ENCODE measurements around the gene OLIG3.

OLIG3 gene

DNA sequence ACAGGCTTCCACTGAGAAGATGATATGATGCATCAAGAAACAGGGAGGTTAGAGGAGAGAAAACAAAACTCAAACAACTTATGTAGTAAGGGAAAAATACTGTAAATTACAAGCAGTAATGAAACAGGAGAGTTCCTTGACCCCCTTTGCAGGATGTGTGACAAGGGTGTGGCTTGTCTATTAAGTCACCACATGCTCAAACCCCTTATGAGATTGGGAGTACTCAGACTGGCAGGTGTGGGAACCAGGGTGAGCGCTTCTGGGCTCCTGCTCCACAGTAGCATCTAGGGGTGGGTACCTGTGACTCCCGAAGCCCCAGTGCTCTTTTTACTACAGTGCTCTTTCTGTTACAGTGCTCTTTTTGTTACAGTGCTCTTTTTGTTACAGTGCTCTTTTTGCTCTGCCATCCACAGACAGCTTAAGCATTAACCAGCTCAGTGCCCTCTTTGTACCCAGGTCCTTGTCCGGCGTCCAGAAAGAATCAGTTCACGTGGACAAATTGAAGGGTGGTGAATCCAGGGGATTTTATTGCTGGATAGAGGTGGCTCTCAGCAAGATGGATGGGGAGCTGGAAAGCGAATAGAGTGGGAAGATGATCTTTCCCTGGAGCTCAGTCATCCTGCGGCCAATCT is 28.7 kb downstream of the OLIG3 start:
- H3K4me3 ChIP-seq (ENCODE audit: low read depth, low read length) = no peak overlapping the region
- no peaks in the 10 kb centered on the region for H3K9me3 ChIP-seq (ENCODE audit: control insufficient read depth, low read length)
- H2AFZ ChIP-seq = no peak overlapping the region
- H3K9ac ChIP-seq = no peak overlapping the region
- no peak overlapping the region for H3K4me2 ChIP-seq (ENCODE audit: low read length)
- H3K4me1 ChIP-seq = no peaks in the 10 kb centered on the region
- TF ChIP-seq, protein P1, sequence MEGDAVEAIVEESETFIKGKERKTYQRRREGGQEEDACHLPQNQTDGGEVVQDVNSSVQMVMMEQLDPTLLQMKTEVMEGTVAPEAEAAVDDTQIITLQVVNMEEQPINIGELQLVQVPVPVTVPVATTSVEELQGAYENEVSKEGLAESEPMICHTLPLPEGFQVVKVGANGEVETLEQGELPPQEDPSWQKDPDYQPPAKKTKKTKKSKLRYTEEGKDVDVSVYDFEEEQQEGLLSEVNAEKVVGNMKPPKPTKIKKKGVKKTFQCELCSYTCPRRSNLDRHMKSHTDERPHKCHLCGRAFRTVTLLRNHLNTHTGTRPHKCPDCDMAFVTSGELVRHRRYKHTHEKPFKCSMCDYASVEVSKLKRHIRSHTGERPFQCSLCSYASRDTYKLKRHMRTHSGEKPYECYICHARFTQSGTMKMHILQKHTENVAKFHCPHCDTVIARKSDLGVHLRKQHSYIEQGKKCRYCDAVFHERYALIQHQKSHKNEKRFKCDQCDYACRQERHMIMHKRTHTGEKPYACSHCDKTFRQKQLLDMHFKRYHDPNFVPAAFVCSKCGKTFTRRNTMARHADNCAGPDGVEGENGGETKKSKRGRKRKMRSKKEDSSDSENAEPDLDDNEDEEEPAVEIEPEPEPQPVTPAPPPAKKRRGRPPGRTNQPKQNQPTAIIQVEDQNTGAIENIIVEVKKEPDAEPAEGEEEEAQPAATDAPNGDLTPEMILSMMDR (IDR thresholded peaks at IDR 0.05) = no peak
- H3K79me2 ChIP-seq = no peaks in the 10 kb centered on the region
- no peak overlapping the region for H3K27ac ChIP-seq
- no peaks in the 10 kb centered on the region for H3K27me3 ChIP-seq (ENCODE audit: control insufficient read depth, insufficient read depth, low read length)
- H3K36me3 ChIP-seq (ENCODE audit: control insufficient read depth, insufficient read depth, low read length) = no peaks in the 10 kb centered on the region

- H3K27me3 ChIP-seq (ENCODE audit: control insufficient read depth, insufficient read depth, low read length) = no peaks in the 10 kb centered on the region
- H3K4me1 ChIP-seq = no peaks in the 10 kb centered on the region
- H3K27ac ChIP-seq = no peak overlapping the region
- H3K4me2 ChIP-seq (ENCODE audit: low read length) = no peak overlapping the region
- H3K4me3 ChIP-seq (ENCODE audit: low read depth, low read length) = no peak overlapping the region
- no peaks in the 10 kb centered on the region for H3K36me3 ChIP-seq (ENCODE audit: control insufficient read depth, insufficient read depth, low read length)
- H3K9me3 ChIP-seq (ENCODE audit: control insufficient read depth, low read length) = no peaks in the 10 kb centered on the region
- no peak overlapping the region for H2AFZ ChIP-seq
- no peak overlapping the region for H3K9ac ChIP-seq
- no peaks in the 10 kb centered on the region for H3K79me2 ChIP-seq
- TF ChIP-seq, protein P1 (IDR thresholded peaks at IDR 0.05) = no peak
Measured at GRCh38 chr6:137452333-137452894, 41.8 kb downstream of the OLIG3 start.

GRCh38 chr6:137443901-137444300 is 50.3 kb downstream of the OLIG3 start:
- no peaks in the 10 kb centered on the region for H3K27me3 ChIP-seq (ENCODE audit: control insufficient read depth, insufficient read depth, low read length)
- no peak overlapping the region for H2AFZ ChIP-seq
- TF ChIP-seq, protein P1 (IDR thresholded peaks at IDR 0.05) = no peak
- no peak overlapping the region for H3K4me3 ChIP-seq (ENCODE audit: low read depth, low read length)
- no peak overlapping the region for H3K9ac ChIP-seq
- no peaks in the 10 kb centered on the region for H3K79me2 ChIP-seq
- H3K9me3 ChIP-seq (ENCODE audit: control insufficient read depth, low read length) = no peaks in the 10 kb centered on the region
- no peaks in the 10 kb centered on the region for H3K4me1 ChIP-seq
- H3K27ac ChIP-seq = no peak overlapping the region
- no peaks in the 10 kb centered on the region for H3K36me3 ChIP-seq (ENCODE audit: control insufficient read depth, insufficient read depth, low read length)
- H3K4me2 ChIP-seq (ENCODE audit: low read length) = no peak overlapping the region
